HepG2 (cell line): ENCODE measurements around the gene DDOST. TPM values are rescaled to one million over a fixed set of nuclear protein-coding genes. Genes with fewer than 3 reads are reported as not detected.

Source experiments
- ATF7-NPFF ChIP-seq: sonication (generic); formaldehyde crosslinking; IDR thresholded peaks from 2 replicates; pipeline ENCODE4 v1.8.1; 2023; ENCODE audit warnings: mild to moderate bottlenecking, low read depth, missing genetic modification reagents, moderate library complexity
- DNMT3B ChIP-seq: conservative IDR thresholded peaks from 2 replicates; pipeline ENCODE4 v1.6.1; 2016; ENCODE audit warnings: missing biosample characterization, control low read depth
- ELF4 ChIP-seq: sonication (generic); formaldehyde crosslinking; IDR thresholded peaks from 2 replicates; pipeline ENCODE4 v1.5.0; 2020; ENCODE audit warnings: missing genetic modification reagents, mild to moderate bottlenecking, moderate library complexity, borderline replicate concordance
- GATAD2A ChIP-seq: IDR thresholded peaks from 2 replicates; pipeline ENCODE4 v1.6.1; 2016
- HNF4G ChIP-seq, 2 experiments: sonication (generic) in 1 of 2; formaldehyde crosslinking in 1 of 2; IDR thresholded peaks; 2 replicates each; pipeline versions ENCODE4 v1.4.0 to v1.6.1; 2011 to 2020; ENCODE audit warnings: borderline replicate concordance in 2 of 2, low read depth in 2 of 2, mild to moderate bottlenecking in 2 of 2, low read length in 1 of 2, missing genetic modification reagents in 1 of 2, moderate library complexity in 1 of 2
- KMT2B ChIP-seq: IDR thresholded peaks from 2 replicates; pipeline ENCODE4 v1.6.1; 2016; ENCODE audit warnings: missing genetic modification reagents, missing compliant biosample characterization
- LCORL ChIP-seq, 2 experiments: fragments of 450-650 bp in 1 of 2; sonication (generic) in 1 of 2; formaldehyde crosslinking in 1 of 2; IDR thresholded peaks; 2 replicates each; pipeline versions ENCODE4 v1.5.0 to v1.6.1; 2017 to 2020; ENCODE audit warnings: antibody characterized with exemption in 1 of 2, missing genetic modification reagents in 1 of 2
- MATR3 ChIP-seq: sonication (generic); formaldehyde crosslinking; IDR thresholded peaks from 2 replicates; pipeline ENCODE4 v1.4.0; 2020; ENCODE audit warnings: missing genetic modification reagents
- MAZ ChIP-seq, 2 experiments: sonication (generic) in 1 of 2; formaldehyde crosslinking in 1 of 2; IDR thresholded peaks; 2 replicates each; pipeline versions ENCODE4 v1.5.0 to v1.6.1; 2012 to 2020; ENCODE audit warnings: low read depth in 2 of 2, mild to moderate bottlenecking in 2 of 2, borderline replicate concordance in 1 of 2, improper control_type of control experiment in 1 of 2, low read length in 1 of 2, missing genetic modification reagents in 1 of 2, moderate library complexity in 1 of 2
- MYPOP ChIP-seq: sonication (generic); formaldehyde crosslinking; IDR thresholded peaks from 2 replicates; pipeline ENCODE4 v1.8.1; 2023; ENCODE audit warnings: mild to moderate bottlenecking, moderate library complexity, missing genetic modification reagents
- SOX5 ChIP-seq: IDR thresholded peaks from 2 replicates; pipeline ENCODE4 v1.6.1; 2016; ENCODE audit warnings: borderline replicate concordance
- ZFP90 ChIP-seq: sonication (generic); formaldehyde crosslinking; IDR thresholded peaks from 2 replicates; pipeline ENCODE4 v1.8.0; 2022; ENCODE audit warnings: missing genetic modification reagents, mild to moderate bottlenecking, inconsistent platforms, borderline replicate concordance
- ZNF136 ChIP-seq: sonication (generic); formaldehyde crosslinking; IDR thresholded peaks from 2 replicates; pipeline ENCODE4 v1.8.1; 2022; ENCODE audit warnings: low read depth, mild to moderate bottlenecking, moderate library complexity, missing genetic modification reagents
- ZNF260 ChIP-seq: sonication (generic); formaldehyde crosslinking; IDR thresholded peaks from 2 replicates; pipeline ENCODE4 v1.4.0; 2020; ENCODE audit warnings: missing genetic modification reagents, low read depth, mild to moderate bottlenecking, borderline replicate concordance
- ZNF503 ChIP-seq: sonication (generic); formaldehyde crosslinking; IDR thresholded peaks from 2 replicates; pipeline ENCODE4 v1.4.0; 2020; ENCODE audit warnings: missing genetic modification reagents
- ZSCAN9 ChIP-seq: IDR thresholded peaks from 2 replicates; pipeline ENCODE4 v1.6.1; 2016; ENCODE audit warnings: borderline replicate concordance
- polyA plus RNA-seq, 8 experiments: library from polyadenylated mRNA; depleted of rRNA in 3 of 8; stranded (reverse) in 7 of 8; unstranded in 1 of 8; fragments of >200 nt; fragmentation: Illumina TruSeq in 4 of 8; extraction: Trizol in 4 of 8; gene quantifications; 2 replicates each; pipeline versions ENCODE4 v1.2.1 to v1.2.3, GENCODE V29; 2011 to 2016; ENCODE audit warnings: low read depth in 4 of 8, missing spikeins in 1 of 8, mixed read lengths in 1 of 8; ENCODE audit not compliant: insufficient read depth in 1 of 8
- total RNA-seq, 5 experiments: library from RNA; depleted of rRNA; stranded (reverse); fragments of >200 nt; fragmentation: Illumina TruSeq; extraction: Trizol; gene quantifications; 2 replicates each; pipeline ENCODE4 v1.2.3, GENCODE V29; 2016; ENCODE audit warnings: low read depth in 1 of 5
- TF ChIP-seq, protein P1 (sequence below): sonication (generic); formaldehyde crosslinking; IDR thresholded peaks from 2 replicates; pipeline ENCODE4 v1.5.0; 2020; ENCODE audit warnings: missing genetic modification reagents
- TF ChIP-seq, protein P2 (sequence below): IDR thresholded peaks from 2 replicates; pipeline ENCODE4 v1.6.1; 2018; ENCODE audit warnings: missing genetic modification reagents, mild to moderate bottlenecking, missing compliant biosample characterization
- TF ChIP-seq, protein P3 (sequence below): sonication (generic); formaldehyde crosslinking; conservative IDR thresholded peaks from 2 replicates; pipeline ENCODE4 v1.8.0; 2022; ENCODE audit warnings: mild to moderate bottlenecking, moderate library complexity, missing genetic modification reagents

The DDOST gene
- total and polyA plus RNA-seq, 2 of the 13 experiments (the other 11 are each of a cell fraction or from before 2014, with no cell fraction given), result 335 to 494 TPM

DNA sequence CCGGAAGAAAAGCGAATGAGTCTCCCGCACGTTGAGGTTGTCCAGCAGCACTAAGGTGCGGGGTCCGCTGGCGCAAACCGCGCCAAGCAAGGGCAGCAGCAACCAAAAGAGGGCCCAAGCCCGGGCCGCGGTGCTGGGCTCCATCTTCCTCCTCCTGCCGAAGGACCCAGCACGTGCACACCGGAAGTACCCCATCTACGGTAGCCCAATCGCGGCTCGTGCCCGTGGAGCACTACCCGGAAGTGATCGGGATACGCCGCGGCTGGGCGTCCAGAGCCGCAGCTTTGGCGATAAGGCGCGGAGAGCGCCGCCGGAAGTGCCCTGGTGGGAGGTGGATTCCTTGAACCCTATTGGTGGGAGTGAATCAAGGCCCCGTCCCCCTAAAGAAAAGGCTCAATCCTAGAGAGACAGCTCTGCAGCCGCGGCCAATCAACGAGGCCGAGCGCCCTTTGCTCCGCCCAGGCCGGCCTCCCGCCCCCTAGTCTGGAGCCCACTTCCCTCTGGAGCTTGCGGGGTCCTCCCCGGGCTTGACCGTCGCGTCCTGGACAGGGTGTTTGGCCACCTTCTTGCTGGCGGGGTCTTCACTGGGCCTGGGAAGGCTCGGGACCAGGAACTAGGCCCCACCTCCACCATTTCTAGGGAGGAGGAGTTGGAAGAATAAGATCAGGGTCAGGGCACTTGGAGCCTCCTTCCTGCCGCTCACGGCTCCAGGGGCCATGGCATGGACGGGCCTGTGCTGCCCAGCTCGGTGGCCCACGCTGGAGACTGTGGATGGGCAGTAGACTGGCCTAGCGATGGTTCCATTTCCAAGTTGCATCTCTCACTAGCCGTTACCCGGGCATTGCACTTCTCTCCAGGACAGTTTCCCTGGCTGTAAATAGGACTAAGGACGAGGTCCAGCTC, at the start of gene DDOST (continued):
- no peak for TF ChIP-seq ZNF260 (CRISPR knock-in tag)
- peak; percentile 84 for TF ChIP-seq KMT2B
- TF ChIP-seq SOX5 (CRISPR knock-in tag), result 0 out of 2 replicates have a peak, but pooled peaks have one; percentile 11
- TF ChIP-seq MAZ (IDR thresholded peaks at IDR 0.05; ENCODE audit: borderline replicate concordance, low read depth, low read length), result no peak
- peak; percentile 40; the same call in 1 of the 2 replicates for TF ChIP-seq MAZ (CRISPR knock-in tag; IDR thresholded peaks at IDR 0.05; ENCODE audit: low read depth)
- TF ChIP-seq, protein P1, sequence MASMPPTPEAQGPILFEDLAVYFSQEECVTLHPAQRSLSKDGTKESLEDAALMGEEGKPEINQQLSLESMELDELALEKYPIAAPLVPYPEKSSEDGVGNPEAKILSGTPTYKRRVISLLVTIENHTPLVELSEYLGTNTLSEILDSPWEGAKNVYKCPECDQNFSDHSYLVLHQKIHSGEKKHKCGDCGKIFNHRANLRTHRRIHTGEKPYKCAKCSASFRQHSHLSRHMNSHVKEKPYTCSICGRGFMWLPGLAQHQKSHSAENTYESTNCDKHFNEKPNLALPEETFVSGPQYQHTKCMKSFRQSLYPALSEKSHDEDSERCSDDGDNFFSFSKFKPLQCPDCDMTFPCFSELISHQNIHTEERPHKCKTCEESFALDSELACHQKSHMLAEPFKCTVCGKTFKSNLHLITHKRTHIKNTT, result no peak
- TF ChIP-seq ZNF503 (CRISPR knock-in tag), result 0 out of 2 replicates have a peak, but pooled peaks have one; percentile 32
- TF ChIP-seq, protein P2, sequence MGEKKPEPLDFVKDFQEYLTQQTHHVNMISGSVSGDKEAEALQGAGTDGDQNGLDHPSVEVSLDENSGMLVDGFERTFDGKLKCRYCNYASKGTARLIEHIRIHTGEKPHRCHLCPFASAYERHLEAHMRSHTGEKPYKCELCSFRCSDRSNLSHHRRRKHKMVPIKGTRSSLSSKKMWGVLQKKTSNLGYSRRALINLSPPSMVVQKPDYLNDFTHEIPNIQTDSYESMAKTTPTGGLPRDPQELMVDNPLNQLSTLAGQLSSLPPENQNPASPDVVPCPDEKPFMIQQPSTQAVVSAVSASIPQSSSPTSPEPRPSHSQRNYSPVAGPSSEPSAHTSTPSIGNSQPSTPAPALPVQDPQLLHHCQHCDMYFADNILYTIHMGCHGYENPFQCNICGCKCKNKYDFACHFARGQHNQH, result peak; percentile 60; the same call in 1 of the 2 replicates
- TF ChIP-seq ZSCAN9 (CRISPR knock-in tag), result peak; percentile 62; the same call in 1 of the 2 replicates
- TF ChIP-seq MYPOP (CRISPR knock-in tag), result 0 out of 2 replicates have a peak, but pooled peaks have one; percentile 50
- TF ChIP-seq, protein P3, sequence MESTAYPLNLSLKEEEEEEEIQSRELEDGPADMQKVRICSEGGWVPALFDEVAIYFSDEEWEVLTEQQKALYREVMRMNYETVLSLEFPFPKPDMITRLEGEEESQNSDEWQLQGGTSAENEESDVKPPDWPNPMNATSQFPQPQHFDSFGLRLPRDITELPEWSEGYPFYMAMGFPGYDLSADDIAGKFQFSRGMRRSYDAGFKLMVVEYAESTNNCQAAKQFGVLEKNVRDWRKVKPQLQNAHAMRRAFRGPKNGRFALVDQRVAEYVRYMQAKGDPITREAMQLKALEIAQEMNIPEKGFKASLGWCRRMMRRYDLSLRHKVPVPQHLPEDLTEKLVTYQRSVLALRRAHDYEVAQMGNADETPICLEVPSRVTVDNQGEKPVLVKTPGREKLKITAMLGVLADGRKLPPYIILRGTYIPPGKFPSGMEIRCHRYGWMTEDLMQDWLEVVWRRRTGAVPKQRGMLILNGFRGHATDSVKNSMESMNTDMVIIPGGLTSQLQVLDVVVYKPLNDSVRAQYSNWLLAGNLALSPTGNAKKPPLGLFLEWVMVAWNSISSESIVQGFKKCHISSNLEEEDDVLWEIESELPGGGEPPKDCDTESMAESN (CRISPR knock-in tag), result peak; percentile 43; the same call in 1 of the 2 replicates
- TF ChIP-seq ELF4 (CRISPR knock-in tag), result peak; percentile 92
- no peak; the same call in 1 of the 2 replicates for TF ChIP-seq GATAD2A
- peak; percentile 77; the same call in 1 of the 2 replicates for TF ChIP-seq DNMT3B
- no peak for TF ChIP-seq HNF4G (IDR thresholded peaks at IDR 0.05; ENCODE audit: borderline replicate concordance, low read depth, low read length)
- TF ChIP-seq HNF4G (CRISPR knock-in tag; IDR thresholded peaks at IDR 0.05; ENCODE audit: borderline replicate concordance, low read depth), result 0 out of 2 replicates have a peak, but pooled peaks have one; percentile 29
- TF ChIP-seq LCORL (IDR thresholded peaks at IDR 0.05), result no peak
- peak; percentile 64 for TF ChIP-seq LCORL (CRISPR knock-in tag; IDR thresholded peaks at IDR 0.05)
- TF ChIP-seq MATR3 (CRISPR knock-in tag), result no peak
- TF ChIP-seq ATF7-NPFF (CRISPR knock-in tag), result peak; percentile 22; the same call in 1 of the 2 replicates
- TF ChIP-seq ZFP90 (CRISPR knock-in tag), result peak; percentile 68; the same call in 1 of the 2 replicates
- TF ChIP-seq ZNF136 (CRISPR knock-in tag), result 0 out of 2 replicates have a peak, but pooled peaks have one; percentile 17
